HEK293 (cell line): ENCODE results near the gene UCKL1.

Experiments used
- CTCF ChIA-PET: fragments of 350-600 bp; formaldehyde crosslinking; extraction: SDS; loops from one replicate; lab custom pipeline; 2021; ENCODE audit warnings: antibody characterized with exemption; lab: Yijun Ruan, JAX
- POLR2A ChIA-PET: fragments of 300-600 bp; formaldehyde crosslinking; extraction: SDS; loops from one replicate; lab custom pipeline; 2020; ENCODE audit warnings: antibody characterized with exemption, inconsistent platforms; lab: Yijun Ruan, JAX
- H3K27ac ChIP-seq: fragments of 200-500 bp; sonication (Bioruptor generic); 2 replicates; pipeline ENCODE4 v1.5.1; 2014; ENCODE audit warnings: low read depth, low read length, control low read depth, inconsistent platforms; ENCODE audit errors: extremely low read depth
- H3K36me3 ChIP-seq, 2 experiments: fragments of 200-500 bp in 1 of 2; sonication (Bioruptor generic) in 1 of 2; 1 replicate in 1 of 2; 2 replicates in 1 of 2; pipeline ENCODE4 v1.5.1; 2014 to 2017; ENCODE audit warnings: inconsistent platforms in 2 of 2, low read length in 2 of 2; ENCODE audit not compliant: control insufficient read depth in 2 of 2, insufficient read depth in 1 of 2
- H3K4me1 ChIP-seq: fragments of 200-500 bp; sonication (Bioruptor generic); 2 replicates; pipeline ENCODE4 v1.5.1; 2014; ENCODE audit warnings: mild to moderate bottlenecking, low read length, inconsistent platforms; ENCODE audit not compliant: control insufficient read depth, insufficient read depth
- H3K4me3 ChIP-seq: 2 replicates; pipeline ENCODE4 v1.5.1; 2011; ENCODE audit warnings: low read depth, mild to moderate bottlenecking, control low read depth, low read length, moderate library complexity
- H3K9me3 ChIP-seq: fragments of 200-500 bp; sonication (Bioruptor generic); 2 replicates; pipeline ENCODE4 v1.5.1; 2014; ENCODE audit warnings: low read depth, low read length, inconsistent platforms; ENCODE audit not compliant: control insufficient read depth, insufficient read depth
- BCL11A ChIP-seq: fragments of 450-650 bp; formaldehyde crosslinking; IDR thresholded peaks from 2 replicates; pipeline ENCODE4 v1.5.1; 2016; ENCODE audit warnings: low read depth, missing biosample characterization, missing genetic modification characterization
- BCL11B ChIP-seq: fragments of 450-650 bp; formaldehyde crosslinking; IDR thresholded peaks from 2 replicates; pipeline ENCODE4 v1.5.1; 2016; ENCODE audit warnings: low read depth, missing biosample characterization, missing genetic modification characterization
- KLF9 ChIP-seq: fragments of 450-650 bp; formaldehyde crosslinking; IDR thresholded peaks from 2 replicates; pipeline ENCODE4 v1.5.1; 2016; ENCODE audit warnings: missing biosample characterization, missing genetic modification characterization, low read depth
- SP7 ChIP-seq: fragments of 450-650 bp; formaldehyde crosslinking; IDR thresholded peaks from 2 replicates; pipeline ENCODE4 v1.5.1; 2016; ENCODE audit warnings: missing biosample characterization, missing genetic modification characterization
- ZBTB10 ChIP-seq: fragments of 450-650 bp; formaldehyde crosslinking; IDR thresholded peaks from 2 replicates; pipeline ENCODE4 v1.5.1; 2016; ENCODE audit warnings: missing biosample characterization, missing genetic modification characterization
- ZBTB26 ChIP-seq: fragments of 450-650 bp; formaldehyde crosslinking; optimal IDR thresholded peaks from 2 replicates; pipeline ENCODE3; 2016; ENCODE audit warnings: missing biosample characterization, mild to moderate bottlenecking, missing genetic modification characterization
- ZBTB8A ChIP-seq: fragments of 450-650 bp; formaldehyde crosslinking; IDR thresholded peaks from 2 replicates; pipeline ENCODE4 v1.5.1; 2016; ENCODE audit warnings: missing biosample characterization, missing genetic modification characterization
- ZEB2 ChIP-seq: fragments of 450-650 bp; formaldehyde crosslinking; IDR thresholded peaks from 2 replicates; pipeline ENCODE4 v1.5.1; 2016; ENCODE audit warnings: missing biosample characterization, missing genetic modification characterization
- ZFHX2 ChIP-seq: fragments of 450-650 bp; formaldehyde crosslinking; conservative IDR thresholded peaks from 2 replicates; pipeline ENCODE4 v1.5.1; 2016; ENCODE audit warnings: missing biosample characterization, missing genetic modification characterization
- ZNF10 ChIP-seq: fragments of 450-650 bp; formaldehyde crosslinking; IDR thresholded peaks from 2 replicates; pipeline ENCODE4 v1.5.1; 2017; ENCODE audit warnings: missing biosample characterization, missing genetic modification characterization
- ZNF335 ChIP-seq: fragments of 450-650 bp; formaldehyde crosslinking; conservative IDR thresholded peaks from 2 replicates; pipeline ENCODE4 v1.5.1; 2016; ENCODE audit warnings: missing biosample characterization, missing genetic modification characterization
- ZNF37A ChIP-seq: fragments of 450-650 bp; IDR thresholded peaks from 2 replicates; pipeline ENCODE4 v1.5.1; 2018; ENCODE audit warnings: missing biosample characterization, missing genetic modification characterization
- ZNF488 ChIP-seq: fragments of 450-650 bp; formaldehyde crosslinking; IDR thresholded peaks from 2 replicates; pipeline ENCODE4 v1.5.1; 2016; ENCODE audit warnings: missing biosample characterization, missing genetic modification characterization
- ZNF777 ChIP-seq: fragments of 450-650 bp; formaldehyde crosslinking; IDR thresholded peaks from 2 replicates; pipeline ENCODE4 v1.5.1; 2017; ENCODE audit warnings: missing biosample characterization, missing genetic modification characterization, borderline replicate concordance
- ZSCAN30 ChIP-seq: fragments of 450-650 bp; IDR thresholded peaks from 2 replicates; pipeline ENCODE4 v1.5.1; 2018; ENCODE audit warnings: missing biosample characterization, mild to moderate bottlenecking, missing genetic modification characterization, moderate library complexity
- ZXDB ChIP-seq: fragments of 450-650 bp; formaldehyde crosslinking; IDR thresholded peaks from 2 replicates; pipeline ENCODE4 v1.5.1; 2016; ENCODE audit warnings: missing biosample characterization, missing genetic modification characterization
- TF ChIP-seq, protein P1 (sequence below): fragments of 450-650 bp; formaldehyde crosslinking; IDR thresholded peaks from 2 replicates; pipeline ENCODE4 v1.5.1; 2017; ENCODE audit warnings: missing biosample characterization, missing genetic modification characterization
- TF ChIP-seq, protein P2 (sequence below): fragments of 450-650 bp; formaldehyde crosslinking; IDR thresholded peaks from 2 replicates; pipeline ENCODE4 v1.5.0; 2017; ENCODE audit warnings: missing biosample characterization, missing genetic modification characterization, borderline replicate concordance
- TF ChIP-seq, protein P3 (sequence below): fragments of 450-650 bp; formaldehyde crosslinking; IDR thresholded peaks from 2 replicates; pipeline ENCODE4 v1.5.1; 2017; ENCODE audit warnings: missing biosample characterization, missing genetic modification characterization

Gene UCKL1

DNA sequence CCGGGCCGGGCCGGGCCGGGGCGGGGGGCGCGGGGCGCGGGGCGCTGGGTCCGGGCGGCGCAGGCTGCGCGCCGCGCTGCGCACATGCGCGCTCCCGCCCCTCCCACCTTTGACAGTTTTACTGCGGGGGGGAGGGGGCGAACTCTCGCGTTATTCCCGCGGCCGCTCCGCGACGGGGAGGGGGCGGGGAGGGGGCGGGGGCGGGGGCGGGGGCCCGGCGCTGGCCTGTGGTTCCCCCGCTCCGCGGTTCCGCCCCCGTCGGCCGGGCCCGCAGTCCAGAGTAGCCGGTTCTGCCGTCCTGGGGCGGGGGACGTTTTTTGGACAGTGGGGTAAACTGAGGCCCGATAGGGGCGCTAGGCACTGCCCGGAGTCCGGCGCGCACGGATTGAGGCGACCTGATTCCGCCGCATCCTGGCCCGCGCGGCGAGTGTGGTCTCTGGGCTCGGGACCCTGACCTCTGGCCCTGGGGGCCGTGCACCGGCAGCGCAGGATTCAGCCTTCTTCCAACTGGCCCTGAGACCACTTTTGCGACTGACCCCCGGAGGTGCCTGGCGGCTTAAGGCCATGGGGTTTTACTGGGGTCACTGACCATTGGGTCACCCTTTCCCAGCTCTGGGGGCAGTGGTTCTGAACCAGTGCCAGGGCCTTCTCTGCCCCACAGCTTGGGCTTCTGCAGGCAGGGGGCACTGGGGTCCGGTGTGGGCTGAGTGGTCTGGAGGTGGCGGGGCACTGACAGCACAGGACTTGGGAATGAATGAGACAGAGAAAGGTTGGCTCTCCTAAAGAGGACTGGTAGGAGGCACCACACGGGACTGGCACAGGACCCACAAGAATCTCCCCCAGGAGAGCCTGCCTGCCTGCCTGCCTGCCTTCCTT lies 13.9 kb upstream of the UCKL1 start, which contains the start of gene ZNF512B (continued):
- TF ChIP-seq KLF9 (tag by site-specific recombination), result peak; percentile 60

DNA sequence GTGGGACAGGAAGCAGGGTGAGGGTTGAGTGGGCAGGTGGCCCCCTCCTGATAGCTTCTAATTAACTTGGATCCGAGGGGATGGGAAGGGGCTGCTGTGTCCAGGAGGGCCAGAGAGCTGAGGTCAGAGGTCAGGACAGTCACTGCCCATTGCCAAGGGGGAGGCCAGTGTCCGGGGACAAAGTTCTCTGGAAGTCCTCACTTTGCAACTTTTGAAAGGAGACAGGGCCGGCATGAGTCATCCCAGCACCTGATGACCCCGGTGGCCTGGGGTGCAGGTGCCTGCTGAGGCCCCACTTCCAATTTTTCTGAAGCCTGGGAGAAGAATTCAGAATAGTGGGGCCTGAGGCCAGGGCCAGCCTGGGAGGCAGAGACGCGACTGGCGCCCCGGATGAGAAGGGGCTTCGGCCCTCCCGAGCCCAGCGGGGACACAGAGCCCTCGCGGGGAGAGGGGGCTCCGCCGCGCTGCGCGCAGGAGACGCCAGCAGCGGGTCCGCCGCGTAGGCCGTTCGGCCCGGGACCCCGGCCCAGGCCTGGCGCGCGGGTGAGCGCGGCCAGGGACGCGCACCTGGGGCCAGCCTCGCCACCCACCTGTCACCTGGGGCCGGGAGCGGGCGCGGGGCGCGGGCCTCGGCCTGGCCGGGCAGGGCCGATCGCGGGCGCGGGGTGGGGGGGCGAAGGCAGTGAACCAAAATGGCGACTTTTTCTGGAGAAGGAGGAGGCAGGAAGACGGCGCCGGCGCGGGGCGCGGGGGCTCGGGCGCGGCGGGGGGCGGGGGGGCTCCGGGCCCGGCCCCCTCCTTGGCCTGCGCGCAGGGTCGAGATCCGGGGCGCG lies 12.9 kb upstream of the UCKL1 start:
- no peaks in the 10 kb centered on the region for H3K9me3 ChIP-seq
- POLR2A ChIA-PET, result interaction anchor here (1.0 to 2.7 kb wide), 2 partner anchors 12 to 104 kb away, joined by 3 to 12 read pairs; partner anchors contain the start of genes TPD52L2 and UCKL1
- CTCF ChIA-PET, result no interaction called here
- peaks cover 0 to 33% of the 10 kb centered on the region in 2 experiments; a peak in 1 of 3 replicates for H3K36me3 ChIP-seq
- H3K27ac ChIP-seq, result peak overlapping the region; percentile 88; the same call in 1 of the 2 replicates
- peak overlapping the region; percentile 52 for H3K4me3 ChIP-seq
- H3K4me1 ChIP-seq, result no peaks in the 10 kb centered on the region
- TF ChIP-seq, protein P1, sequence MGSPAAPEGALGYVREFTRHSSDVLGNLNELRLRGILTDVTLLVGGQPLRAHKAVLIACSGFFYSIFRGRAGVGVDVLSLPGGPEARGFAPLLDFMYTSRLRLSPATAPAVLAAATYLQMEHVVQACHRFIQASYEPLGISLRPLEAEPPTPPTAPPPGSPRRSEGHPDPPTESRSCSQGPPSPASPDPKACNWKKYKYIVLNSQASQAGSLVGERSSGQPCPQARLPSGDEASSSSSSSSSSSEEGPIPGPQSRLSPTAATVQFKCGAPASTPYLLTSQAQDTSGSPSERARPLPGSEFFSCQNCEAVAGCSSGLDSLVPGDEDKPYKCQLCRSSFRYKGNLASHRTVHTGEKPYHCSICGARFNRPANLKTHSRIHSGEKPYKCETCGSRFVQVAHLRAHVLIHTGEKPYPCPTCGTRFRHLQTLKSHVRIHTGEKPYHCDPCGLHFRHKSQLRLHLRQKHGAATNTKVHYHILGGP (tag by site-specific recombination), result no peak
- TF ChIP-seq BCL11B (peak; percentile 94), ZNF335 (tag by site-specific recombination) (peak; percentile 39), ZSCAN30 (tag by site-specific recombination) (no peak), ZEB2 (tag by site-specific recombination) (peak; percentile 64; the same call in 1 of the 2 replicates), ZXDB (no peak), ZNF488 (tag by site-specific recombination) (no peak), ZBTB8A (tag by site-specific recombination) (peak; percentile 46), ZBTB10 (tag by site-specific recombination) (peak; percentile 80), ZBTB26 (peak; percentile 37), SP7 (no peak), ZNF10 (peak; percentile 97), ZNF777 (tag by site-specific recombination) (no peak), ZFHX2 (tag by site-specific recombination) (0 out of 2 replicates have a peak, but pooled peaks have one; percentile 13), ZNF37A (tag by site-specific recombination) (no peak), BCL11A (tag by site-specific recombination) (peak; percentile 94)
- TF ChIP-seq, protein P2, sequence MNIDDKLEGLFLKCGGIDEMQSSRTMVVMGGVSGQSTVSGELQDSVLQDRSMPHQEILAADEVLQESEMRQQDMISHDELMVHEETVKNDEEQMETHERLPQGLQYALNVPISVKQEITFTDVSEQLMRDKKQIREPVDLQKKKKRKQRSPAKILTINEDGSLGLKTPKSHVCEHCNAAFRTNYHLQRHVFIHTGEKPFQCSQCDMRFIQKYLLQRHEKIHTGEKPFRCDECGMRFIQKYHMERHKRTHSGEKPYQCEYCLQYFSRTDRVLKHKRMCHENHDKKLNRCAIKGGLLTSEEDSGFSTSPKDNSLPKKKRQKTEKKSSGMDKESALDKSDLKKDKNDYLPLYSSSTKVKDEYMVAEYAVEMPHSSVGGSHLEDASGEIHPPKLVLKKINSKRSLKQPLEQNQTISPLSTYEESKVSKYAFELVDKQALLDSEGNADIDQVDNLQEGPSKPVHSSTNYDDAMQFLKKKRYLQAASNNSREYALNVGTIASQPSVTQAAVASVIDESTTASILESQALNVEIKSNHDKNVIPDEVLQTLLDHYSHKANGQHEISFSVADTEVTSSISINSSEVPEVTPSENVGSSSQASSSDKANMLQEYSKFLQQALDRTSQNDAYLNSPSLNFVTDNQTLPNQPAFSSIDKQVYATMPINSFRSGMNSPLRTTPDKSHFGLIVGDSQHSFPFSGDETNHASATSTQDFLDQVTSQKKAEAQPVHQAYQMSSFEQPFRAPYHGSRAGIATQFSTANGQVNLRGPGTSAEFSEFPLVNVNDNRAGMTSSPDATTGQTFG (tag by site-specific recombination), result no peak
- TF ChIP-seq, protein P3, sequence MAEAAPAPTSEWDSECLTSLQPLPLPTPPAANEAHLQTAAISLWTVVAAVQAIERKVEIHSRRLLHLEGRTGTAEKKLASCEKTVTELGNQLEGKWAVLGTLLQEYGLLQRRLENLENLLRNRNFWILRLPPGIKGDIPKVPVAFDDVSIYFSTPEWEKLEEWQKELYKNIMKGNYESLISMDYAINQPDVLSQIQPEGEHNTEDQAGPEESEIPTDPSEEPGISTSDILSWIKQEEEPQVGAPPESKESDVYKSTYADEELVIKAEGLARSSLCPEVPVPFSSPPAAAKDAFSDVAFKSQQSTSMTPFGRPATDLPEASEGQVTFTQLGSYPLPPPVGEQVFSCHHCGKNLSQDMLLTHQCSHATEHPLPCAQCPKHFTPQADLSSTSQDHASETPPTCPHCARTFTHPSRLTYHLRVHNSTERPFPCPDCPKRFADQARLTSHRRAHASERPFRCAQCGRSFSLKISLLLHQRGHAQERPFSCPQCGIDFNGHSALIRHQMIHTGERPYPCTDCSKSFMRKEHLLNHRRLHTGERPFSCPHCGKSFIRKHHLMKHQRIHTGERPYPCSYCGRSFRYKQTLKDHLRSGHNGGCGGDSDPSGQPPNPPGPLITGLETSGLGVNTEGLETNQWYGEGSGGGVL, result no peak
